HuH-7.5 (cell line): ENCODE results near the gene NDUFAF7.
"Not testable (repeated sequence)": the region's sequence is repeated elsewhere in the genome, so short reads cannot be mapped to it uniquely, and the experiment has no call there.

Source experiments
- DNase-seq: peaks from one replicate; pipeline ENCODE4 v3.0.0; 2011; ENCODE audit warnings: low spot score

Gene NDUFAF7, protein sequence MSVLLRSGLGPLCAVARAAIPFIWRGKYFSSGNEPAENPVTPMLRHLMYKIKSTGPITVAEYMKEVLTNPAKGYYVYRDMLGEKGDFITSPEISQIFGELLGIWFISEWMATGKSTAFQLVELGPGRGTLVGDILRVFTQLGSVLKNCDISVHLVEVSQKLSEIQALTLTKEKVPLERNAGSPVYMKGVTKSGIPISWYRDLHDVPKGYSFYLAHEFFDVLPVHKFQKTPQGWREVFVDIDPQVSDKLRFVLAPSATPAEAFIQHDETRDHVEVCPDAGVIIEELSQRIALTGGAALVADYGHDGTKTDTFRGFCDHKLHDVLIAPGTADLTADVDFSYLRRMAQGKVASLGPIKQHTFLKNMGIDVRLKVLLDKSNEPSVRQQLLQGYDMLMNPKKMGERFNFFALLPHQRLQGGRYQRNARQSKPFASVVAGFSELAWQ

DNA sequence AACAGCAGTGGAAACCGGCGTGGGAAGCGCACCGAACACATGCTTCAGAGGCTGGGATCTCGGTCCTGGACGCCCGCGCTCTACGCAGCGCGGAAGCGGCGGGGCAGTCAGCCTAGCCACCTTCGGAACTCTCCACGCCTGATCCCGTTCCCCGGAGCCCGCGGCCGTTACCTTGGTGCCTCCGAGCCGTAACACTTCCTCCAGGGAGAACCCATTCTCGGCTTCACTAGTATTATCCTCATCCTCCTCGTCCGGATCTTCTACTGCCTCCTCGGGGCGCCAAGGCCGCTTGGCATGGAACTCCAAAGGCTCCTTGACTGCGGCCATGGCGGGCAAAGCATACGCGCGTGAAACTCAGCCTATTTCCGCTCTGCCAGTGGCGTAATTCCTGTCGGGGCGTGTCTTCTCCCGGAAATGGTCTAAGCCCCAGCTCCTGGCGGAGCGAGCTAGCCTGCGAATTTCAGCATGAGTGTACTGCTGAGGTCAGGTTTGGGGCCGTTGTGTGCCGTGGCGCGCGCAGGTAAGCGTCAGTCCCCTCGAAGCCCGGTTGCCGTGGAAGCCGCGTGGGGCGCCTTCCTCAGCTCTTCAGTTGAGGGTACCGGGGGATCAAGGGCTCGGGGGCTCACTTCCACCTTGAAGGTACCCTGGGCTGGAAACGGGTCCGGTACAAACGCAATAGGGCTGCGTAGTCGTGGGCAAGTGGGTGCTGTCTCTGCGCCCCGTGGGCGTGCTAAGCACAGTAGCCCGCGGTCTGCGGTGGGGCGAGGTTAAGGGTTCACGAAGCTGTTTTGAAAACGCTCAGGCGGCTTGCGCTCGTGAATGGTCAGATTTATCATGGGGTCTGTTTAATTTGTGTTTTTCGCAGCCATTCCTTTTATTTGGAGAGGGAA, at the start of gene NDUFAF7, which contains the start of gene CEBPZ:
Gene NDUFAF7, plus strand, starts transcription at position 418 of the 890 bp plus-strand sequence. Its CDS starts 48 bp downstream, at position 466.
Gene CEBPZ, minus strand, starts transcription at position 356 of the 890 bp plus-strand sequence. Its CDS starts 29 bp downstream, at position 327.
- DNase-seq, result peak; percentile 74

DNA sequence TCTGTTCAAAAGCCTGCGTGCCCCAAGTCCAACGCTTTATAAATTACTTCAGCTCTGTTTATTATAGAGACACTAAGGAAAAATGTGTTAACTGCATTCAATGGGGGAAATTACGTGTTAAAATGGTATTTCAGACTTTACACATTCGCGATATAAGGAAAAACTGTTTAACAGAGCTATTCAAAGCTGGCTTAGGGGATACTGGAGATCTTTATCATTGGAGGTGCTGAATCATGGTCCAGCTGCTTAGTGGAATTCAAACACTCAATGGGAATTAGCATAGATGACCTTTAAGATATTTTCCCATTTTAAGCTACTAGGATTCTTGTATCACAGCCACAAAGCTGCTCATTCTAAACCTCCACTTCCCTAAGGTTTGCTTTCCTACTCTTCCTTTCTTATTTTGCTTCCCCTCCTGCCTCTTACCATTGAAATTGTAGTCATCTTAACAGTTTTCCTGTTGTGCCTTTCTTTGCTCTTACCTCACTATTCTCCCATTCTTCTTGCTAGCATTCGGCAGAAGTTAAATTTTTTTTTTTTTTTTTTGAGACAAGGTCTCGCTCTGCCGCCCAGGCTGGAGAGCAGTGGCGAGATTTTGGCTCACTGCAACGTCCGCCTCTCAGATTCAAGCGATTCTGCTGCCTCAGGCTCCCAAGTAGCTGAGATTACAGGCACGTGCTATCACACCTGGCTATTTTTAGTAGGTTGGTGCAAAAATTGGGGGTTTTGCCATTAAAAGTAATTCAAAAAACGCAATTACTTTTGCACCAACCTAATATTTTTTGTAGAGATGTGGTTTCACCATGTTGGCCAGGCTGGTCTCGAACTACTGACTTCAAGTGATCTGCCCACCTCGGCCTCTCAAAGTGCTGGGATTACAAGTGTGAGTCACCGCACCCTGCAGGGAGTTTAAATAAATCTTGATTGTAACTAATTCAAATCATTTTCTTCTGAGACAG, 49.5 kb upstream of the NDUFAF7 start:
- DNase-seq, result no peak

DNA sequence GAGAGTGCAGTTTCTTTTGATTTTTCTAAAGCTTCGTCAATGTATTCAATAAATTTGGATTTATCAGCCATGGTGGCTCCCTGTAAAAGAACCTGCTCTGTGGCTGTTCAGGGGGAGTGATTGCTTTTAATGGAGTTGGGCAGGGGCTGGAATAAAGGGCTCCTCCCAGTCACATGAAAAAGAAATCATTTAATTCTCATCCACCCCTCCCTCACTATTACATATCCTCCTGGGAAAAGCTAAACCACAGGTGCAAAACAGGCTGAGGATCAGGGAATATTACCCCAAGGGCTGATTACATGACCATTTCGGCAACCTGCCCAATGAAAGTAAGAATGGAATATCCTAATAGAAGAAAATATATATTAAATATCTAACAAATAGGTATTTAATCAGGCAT, 42.9 kb upstream of the NDUFAF7 start, which contains the start of gene SULT6B1:
Gene SULT6B1, minus strand, starts transcription at position 101 of the 400 bp plus-strand sequence. Its CDS starts 30 bp downstream, at position 71.
- no peak for DNase-seq

DNA sequence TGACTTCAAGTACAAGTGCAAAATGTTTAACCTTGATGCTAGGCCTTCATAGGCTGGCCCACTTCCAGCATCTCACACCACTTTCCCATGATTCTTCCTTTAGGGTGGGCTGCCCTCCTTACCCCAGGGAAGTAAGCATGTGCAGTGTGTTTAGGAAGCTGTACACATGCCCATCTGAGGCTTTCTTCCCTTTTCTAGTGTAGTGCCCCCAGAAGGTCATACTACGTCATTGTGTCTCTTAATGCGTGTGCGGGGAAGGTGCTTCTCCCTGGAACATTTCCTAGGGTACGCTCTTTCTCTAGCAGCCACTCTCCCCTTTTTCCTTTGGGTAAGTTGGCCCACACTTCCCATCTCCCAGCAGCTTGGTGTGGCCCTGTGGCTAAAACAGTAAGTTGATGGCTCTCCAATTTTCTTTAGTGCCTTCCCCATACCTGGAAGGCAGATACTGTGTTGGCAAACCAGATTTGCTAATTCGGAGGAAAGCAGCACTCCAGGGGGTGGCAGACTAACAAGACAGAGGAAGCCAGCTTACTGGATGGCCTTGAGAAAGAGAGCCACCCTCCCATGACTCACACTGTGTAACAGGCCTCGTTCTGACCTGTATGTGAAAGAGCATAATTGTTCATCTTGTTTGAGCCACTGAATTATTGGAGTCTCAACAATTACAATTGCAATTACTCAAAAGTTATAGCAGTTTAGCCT, 41.9 kb upstream of the NDUFAF7 start:
- DNase-seq, result no peak

DNA sequence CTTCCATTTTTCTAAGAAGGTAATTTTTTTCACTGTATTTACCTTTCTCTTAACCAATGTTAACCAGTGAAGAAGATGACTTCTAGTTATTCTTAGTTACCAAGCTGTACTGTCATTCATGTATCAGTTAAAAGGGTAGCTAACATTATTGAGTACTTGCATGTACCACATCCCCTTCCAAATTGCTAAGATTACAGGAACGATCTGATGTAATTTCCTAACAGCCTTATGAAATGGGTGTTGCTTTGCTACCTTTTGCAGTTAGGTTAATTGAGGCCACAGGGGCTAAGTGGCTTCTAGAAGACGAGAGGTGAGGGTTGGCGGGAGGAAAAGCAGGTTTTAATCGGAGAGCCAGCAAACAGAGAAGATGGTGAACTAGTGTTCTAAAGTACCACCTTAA, 41.2 kb upstream of the NDUFAF7 start:
- DNase-seq, result no peak

DNA sequence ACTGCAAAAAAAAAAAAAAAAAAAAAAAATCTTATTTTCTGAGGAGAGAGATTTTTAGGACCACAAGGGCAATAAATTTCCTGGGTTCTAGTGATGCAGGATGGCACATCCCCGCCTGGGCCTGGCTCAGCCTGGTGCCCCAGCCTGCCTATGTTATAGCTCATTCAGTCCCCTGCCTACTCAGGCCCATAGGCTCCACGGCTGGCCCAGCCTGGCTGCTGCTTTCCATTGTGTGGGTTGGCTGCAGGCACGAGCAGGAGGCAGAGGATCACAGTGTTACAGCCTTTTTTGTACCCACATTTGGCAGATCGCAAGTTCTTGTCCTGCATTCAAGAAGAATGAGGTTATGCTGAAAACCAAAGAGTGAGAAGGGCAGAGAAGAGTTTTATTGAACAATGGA, 40.2 kb upstream of the NDUFAF7 start:
- no peak for DNase-seq

DNA sequence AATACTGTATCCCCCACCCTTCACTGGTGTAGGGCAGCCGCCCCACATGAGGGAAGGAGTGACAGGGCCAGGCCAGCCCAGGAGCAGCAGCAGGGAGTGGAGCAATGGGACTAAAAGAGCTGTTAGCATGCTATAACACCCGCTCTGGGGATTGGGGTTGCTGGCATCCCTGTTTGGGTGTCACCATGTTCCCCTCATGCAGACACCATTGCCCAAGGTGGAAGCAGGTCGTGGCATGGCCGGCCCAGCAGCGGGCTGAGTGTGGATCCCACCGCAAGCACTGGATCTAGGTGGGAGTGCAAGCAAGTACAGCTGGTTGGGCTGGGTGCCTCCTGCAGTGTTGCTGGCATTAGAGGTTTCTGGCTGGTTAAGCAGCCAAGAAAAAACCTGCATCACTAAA, 39.7 kb upstream of the NDUFAF7 start:
- DNase-seq, result no peak

DNA sequence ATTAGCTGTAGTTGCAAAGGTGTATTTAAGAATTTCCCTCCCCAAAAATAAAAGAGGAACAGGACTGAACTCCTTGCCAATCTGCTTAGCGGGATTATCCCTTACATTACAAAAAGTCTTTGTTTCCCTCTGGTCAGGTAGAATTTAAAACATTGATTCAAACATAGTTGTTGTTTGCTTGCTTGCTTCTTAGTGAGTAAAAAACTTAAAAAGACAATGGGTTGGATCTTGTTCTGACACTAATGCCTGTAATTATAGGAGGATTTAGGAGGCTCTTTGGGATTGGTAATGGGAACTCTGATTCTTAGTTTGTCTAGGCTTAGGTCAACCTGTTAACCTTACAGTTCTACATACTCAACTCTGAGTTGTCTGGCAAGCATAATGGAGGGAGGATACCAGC, 38.9 kb upstream of the NDUFAF7 start:
- DNase-seq, result no peak

DNA sequence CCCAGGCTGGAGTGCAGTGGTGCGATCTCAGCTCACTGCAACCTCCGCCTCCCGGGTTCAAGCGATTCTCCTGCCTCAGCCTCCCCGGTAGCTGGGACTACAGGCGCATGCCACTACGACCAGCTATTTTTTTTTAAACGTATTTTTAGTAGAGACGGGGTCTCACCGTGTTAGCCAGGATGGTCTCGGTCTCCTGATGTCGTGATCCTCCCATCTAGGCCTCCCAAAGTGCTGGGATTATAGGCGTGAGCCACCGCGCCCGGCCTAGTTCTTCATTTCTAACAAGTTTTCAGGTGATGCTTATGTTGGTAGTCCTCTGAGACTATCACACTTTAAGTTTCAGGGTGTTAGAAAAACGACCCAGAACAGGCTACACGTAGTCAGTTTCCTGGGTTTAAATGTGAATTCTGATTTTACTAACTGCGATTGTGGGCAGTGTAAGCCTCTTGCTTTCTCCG, 35.6 kb upstream of the NDUFAF7 start:
- DNase-seq, result not testable (repeated sequence)

DNA sequence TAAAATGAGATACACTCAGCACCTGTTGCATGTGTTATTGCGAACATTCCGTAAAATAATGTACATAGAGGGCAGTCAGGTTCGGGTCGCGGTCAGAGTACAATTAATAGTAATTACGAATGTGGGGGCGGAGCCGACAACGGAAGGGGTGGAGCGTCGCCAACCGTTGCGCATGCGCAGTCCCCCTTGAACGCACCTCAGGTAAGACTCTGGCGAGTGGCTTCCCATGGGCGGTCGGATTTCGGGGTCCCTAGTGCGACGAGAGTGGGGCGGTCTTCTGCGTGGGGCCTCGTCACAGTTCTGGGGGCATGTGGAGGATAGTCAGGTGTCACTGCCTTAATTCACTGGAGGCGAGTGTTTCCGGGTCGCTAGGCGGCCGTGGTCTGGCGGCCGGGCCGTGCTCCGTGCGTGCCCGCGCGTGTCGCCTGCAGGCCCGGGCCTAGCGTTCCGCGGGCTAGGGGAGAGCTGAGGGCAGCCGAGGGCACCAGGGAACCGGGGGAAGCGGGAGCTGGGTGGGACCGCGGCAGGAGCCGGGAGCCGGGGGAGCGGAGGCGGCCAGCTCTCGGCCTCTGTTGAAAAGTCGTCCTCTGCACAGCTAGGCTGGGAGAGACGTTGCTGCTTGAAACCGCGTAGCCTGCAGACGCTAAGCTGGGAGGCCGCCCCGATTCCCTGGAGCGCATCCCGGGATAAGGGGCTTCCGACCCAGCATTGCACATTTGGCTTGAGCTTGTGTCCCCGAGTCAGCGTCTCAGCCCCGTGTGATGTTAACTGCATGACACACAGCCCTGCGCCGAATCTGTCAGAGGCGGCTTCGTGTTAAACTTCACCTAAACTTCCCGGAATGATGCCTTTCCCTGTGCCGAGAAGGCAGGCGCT, 34.9 kb upstream of the NDUFAF7 start, which contains the start of gene CEBPZOS:
Gene CEBPZOS, plus strand, starts transcription at position 177 of the 876 bp plus-strand sequence. CDS start 3,209 bp downstream, outside the sequence.
- DNase-seq, result peak; percentile 67

DNA sequence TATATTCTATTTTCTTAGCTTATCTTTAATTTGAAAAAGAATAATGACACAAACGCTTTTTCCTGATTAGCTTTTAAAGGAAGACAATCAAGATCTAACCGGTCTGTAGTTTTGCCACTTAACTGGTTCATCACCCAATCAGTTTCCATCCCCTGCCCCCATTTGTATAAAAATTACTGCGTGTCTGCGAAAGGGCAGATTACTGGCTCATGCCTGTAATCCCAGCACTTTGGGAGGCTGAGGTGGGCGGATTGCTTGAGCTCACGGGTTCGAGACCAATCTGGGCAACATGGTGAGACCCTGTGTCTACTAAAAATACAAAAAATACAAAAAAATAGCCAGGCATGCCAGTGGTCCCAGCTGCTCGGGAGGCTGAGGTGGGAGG, 32.8 kb upstream of the NDUFAF7 start:
- no peak for DNase-seq

DNA sequence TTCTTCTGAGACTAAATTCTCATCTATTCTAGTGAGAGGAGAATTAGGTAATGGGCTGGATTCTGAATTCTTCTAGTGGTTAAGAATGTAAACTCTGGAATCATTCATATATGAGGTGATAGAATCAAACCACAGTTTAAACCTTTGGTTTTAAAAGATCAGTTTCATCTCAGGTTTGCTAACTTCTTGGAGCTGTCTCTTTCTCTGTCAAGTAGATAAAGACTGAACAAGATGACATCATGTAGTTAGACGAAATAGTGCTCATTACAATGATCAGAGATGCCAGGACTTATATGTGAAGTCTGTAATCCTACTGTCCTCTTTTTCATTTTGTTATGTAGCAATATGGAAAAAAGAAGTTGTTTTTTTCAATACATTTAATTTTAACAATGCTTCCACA, 30.2 kb upstream of the NDUFAF7 start:
- no peak for DNase-seq

DNA sequence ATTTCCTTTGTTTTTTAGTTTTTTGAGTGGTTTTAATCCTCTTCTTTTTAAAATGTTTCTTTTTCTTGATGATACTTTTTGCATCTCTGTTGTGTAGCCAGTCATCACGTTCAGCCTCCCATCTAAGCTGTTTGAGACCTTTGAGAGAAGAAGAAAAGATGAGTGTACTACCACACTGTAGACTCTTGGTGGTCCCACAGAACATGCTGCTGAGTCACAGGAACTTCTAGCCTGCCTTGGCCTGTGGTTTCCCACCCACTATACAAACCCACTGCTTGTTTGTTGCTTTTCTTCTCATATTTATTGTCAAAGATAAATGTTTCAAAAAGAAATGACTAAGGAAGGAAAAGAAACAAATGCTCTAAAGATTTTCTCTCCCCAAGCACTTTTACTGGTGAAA, 29.7 kb upstream of the NDUFAF7 start:
- no peak for DNase-seq

DNA sequence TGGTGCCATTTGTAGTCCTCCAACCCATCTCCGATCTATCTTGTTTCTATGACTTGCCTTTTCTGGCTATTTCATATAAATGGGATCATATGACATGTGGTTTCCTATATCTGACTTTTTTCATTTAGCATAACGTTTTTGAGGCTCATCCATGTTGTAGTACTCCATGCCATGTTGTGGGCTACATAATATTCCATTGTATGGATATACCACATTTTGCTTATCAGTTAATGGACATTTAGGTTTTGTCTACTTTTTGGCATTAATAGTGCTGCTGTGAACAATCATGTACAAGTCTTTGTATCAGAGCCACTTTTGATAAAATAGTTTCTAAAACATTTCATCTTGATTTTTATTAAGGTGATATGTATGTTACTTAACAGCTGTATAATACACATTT, 27.8 kb upstream of the NDUFAF7 start:
- DNase-seq, result no peak

DNA sequence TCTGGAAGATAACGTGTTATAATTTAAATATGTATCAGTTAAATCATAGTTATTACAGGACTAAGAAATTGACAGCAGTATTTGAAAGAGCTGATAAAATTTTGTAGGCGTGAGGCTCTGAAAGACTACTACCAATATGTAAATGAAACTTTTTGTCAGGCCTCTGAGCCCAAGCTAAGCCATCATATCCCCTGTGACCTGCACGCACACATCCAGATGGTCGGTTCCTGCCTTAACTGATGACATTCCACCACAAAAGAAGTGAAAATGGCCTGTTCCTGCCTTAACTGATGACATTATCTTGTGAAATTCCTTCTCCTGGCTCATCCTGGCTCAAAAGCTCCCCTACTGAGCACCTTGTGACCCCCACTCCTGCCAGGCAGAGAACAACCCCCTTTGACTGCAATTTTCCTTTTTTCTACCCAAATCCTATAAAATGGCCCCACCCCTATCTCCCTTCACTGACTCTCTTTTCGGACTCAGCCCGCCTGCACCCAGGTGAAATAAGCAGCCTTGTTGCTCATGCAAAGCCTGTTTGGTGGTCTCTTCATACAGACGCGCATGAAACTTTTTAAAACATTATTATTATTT, 26.3 kb upstream of the NDUFAF7 start:
- not testable (repeated sequence) for DNase-seq

DNA sequence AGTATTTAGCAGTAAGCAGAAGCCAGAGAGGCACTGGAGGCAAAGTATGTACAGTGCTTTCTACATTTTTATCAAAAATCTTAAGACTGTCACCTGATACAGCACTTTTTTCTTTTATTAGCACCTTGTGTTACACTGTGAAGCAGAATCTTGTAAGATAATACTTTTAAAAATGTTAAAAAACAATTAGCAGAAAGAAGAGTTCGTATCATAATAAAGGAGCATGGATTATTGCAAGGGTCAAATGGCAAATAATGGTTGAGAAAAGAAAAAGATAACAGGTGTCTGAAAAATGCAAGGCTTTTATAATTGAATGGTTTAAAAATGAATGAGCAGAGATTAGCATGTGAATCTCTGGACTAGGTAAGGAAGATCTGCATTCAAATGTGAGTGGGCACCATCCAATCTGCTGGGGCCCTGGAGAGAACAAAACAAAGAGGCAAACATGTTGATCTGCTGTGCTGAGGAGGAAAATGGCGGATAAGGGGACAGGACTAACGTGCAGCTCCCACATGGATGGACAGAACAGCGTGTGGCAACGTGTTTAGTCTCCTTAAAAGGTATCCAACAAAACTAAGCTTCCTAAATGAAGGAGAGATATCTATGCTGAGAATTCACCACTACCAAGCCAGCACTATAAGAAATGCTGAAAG, 25.6 kb upstream of the NDUFAF7 start:
- no peak for DNase-seq

DNA sequence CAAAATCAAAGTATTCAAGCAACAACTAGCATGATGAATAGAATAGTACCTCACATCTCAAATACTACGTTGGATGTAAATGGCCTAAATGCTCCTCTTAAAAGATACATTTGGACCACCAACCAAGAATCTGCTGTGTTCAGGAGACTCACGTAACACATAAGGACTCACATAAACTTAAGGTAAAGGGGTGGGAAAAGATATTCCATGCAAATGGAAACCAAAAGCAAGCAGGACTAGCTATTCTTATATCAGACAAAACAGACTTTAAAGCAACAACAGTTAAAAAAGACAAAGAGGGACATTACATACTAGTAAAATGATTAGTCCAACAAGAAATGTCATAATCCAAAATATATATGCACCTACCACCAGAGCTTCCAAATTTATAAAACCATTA, 24.7 kb upstream of the NDUFAF7 start:
- DNase-seq, result not testable (repeated sequence)

DNA sequence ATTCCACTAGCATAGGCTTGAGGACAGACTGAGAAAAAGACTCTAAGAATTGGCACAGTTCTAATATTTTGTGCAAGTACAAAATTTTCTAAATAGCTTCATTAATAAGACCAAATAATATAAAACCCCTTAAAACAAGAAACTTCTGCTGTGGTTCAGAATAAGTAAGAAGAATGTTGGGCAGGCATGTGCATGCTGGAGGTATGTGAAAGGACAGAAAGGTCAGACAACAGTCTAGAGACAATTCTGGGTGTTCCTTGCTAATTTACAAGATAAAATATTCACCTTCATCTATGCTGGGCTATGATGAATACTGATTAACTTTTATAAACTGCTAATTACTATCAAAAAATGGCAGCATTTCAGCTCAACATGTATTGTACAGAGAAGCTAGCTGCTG, 20.2 kb upstream of the NDUFAF7 start:
- no peak for DNase-seq

DNA sequence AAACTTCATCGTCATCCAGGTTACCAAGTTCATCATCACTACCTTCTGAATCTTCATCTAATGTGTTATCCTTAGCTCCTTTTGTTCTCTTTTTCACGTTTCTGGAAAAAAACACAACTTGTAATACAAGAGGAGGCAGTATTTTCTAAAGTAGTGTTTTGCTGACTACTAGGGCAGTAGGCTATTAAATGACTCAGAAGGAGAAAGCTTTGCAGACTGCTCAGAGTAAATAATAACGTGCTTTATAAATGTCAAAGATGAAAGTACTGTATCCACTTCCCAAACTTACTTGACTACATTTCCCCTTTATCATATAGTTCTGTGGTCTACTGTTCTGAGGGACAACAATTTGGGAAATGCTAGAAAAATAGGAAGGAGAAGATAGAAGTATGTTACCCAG, 19.5 kb upstream of the NDUFAF7 start:
- no peak for DNase-seq
